ENCODE measurements around the gene YDJC. TPM values are rescaled to one million over a fixed set of nuclear protein-coding genes. Genes with fewer than 3 reads are reported as not detected.

Gene YDJC
- total and polyA plus RNA-seq, 2 of the 4 experiments (the other 2 are of a cell fraction): 8.1 to 23.6 TPM

DNA sequence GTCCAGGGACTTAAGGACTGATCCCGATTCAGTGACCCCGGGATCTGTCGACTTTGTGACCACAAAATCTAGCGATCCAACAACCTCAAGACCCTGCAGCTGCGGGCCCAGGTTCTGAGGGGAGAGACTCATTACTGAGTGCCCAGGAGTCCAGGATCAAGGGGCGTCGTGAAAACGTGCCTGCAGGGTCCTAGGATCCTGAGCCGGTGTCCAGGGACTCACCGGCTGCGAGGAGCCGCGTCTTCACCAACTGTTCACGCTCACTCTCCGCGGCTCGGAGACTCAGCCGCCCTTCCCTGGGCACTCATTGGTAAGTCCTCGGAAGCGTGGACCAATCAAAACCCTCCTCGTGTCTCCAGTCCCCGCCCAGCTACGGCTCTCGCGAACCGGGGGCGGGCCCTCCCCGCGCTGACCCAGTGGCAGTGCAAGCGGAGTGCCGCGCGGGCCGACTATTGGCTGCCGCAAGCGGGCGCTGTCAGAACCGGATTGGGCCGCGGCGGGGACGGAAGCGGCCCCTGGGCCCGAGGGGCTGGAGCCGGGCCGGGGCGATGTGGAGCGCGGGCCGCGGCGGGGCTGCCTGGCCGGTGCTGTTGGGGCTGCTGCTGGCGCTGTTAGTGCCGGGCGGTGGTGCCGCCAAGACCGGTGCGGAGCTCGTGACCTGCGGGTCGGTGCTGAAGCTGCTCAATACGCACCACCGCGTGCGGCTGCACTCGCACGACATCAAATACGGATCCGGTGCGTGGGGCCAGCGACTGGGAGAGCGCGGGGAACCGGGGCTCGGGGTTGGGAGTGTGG is 12.2 kb upstream of the YDJC start, which contains the start of gene SDF2L1:
TSS of gene SDF2L1 (plus strand) at position 514 of the 795 bp plus-strand sequence. CDS start at position 549, 35 bp downstream.
- peaks cover 1% of the 10 kb centered on the region; the same call in 1 of the 2 replicates for H3K4me1 ChIP-seq (ENCODE audit: control insufficient read depth, insufficient read depth, low read length)
- H3K4me3 ChIP-seq (ENCODE audit: insufficient read depth, low read depth, low read length): peak within 1 kb of the TSS; percentile 87
- H2AK9ac ChIP-seq (replicated peaks; ENCODE audit: low read depth, low read length, poor library complexity): peak within 1 kb of the TSS; percentile 73
- in situ Hi-C loops (cut with MboI; ENCODE audit: low sequenced_read_pairs): no loop called here
- no peak for TF ChIP-seq SMC3 (IDR thresholded peaks at IDR 0.05; ENCODE audit: low read depth, low read length)
- no peak for TF ChIP-seq ELK1 (IDR thresholded peaks at IDR 0.05; ENCODE audit: borderline replicate concordance, low read depth, low read length)
- peak; percentile 67; the same call in 1 of the 2 replicates for TF ChIP-seq MAZ (IDR thresholded peaks at IDR 0.05; ENCODE audit: borderline replicate concordance, low read depth, low read length)
- TF ChIP-seq FOS (IDR thresholded peaks at IDR 0.05; ENCODE audit: low read depth, low read length): peak; percentile 53; the same call in 1 of the 2 replicates
- no peak for TF ChIP-seq CEBPB (IDR thresholded peaks at IDR 0.05; ENCODE audit: low read depth, low read length)
- peak; percentile 81 for TF ChIP-seq POLR2A (IDR thresholded peaks at IDR 0.05; ENCODE audit: low read depth, low read length)
- TF ChIP-seq RFX5 (IDR thresholded peaks at IDR 0.05; ENCODE audit: low read depth, low read length): peak; percentile 76
- TF ChIP-seq BHLHE40 (IDR thresholded peaks at IDR 0.05; ENCODE audit: low read depth, low read length): no peak
- TF ChIP-seq MXI1 (IDR thresholded peaks at IDR 0.05; ENCODE audit: borderline replicate concordance, low read depth, low read length): 0 out of 2 replicates have a peak, but pooled peaks have one; percentile 8
- H3K18ac ChIP-seq (ENCODE audit: low read depth, low read length): no peak within 1 kb of the TSS
- no peaks in the 10 kb centered on the region for H3K9me3 ChIP-seq (ENCODE audit: control insufficient read depth, insufficient read depth, low read length)
- H2AK5ac ChIP-seq (ENCODE audit: low read depth, low read length): peak within 1 kb of the TSS; percentile 67
- dilution Hi-C loops (cut with HindIII; ENCODE audit: low sequenced_read_pairs, unreplicated experiment): no loop called here
- peak within 1 kb of the TSS; percentile 71 to 81; a peak in 2 of 4 replicates for H4K8ac ChIP-seq (ENCODE audit: low read depth in 2 of 2, low read length in 2 of 2)
- H2BK5ac ChIP-seq (ENCODE audit: low read depth, low read length, poor library complexity, severe bottlenecking): no peak within 1 kb of the TSS
- H4K5ac ChIP-seq (ENCODE audit: low read depth, low read length): no peak within 1 kb of the TSS
- H2BK15ac ChIP-seq (ENCODE audit: low read depth, low read length): no peak within 1 kb of the TSS
- peak within 1 kb of the TSS; percentile 94 for H3K4me2 ChIP-seq (ENCODE audit: low read depth, low read length)
- ATAC-seq (ENCODE audit: low read depth) (peak; percentile 98), DNase-seq (peak; percentile 99)
- TSS peak; percentile 56 for BruUV-seq (replicated peaks)
- WGBS, 2 experiments (ENCODE audit: extremely low coverage in 2 of 2, insufficient read length in 1 of 2): 0% methylated on average over 50 of the region's 76 CpGs; no CpG with 5 or more reads in 1 of the 2 experiments
- no peak within 1 kb of the TSS for H2BK20ac ChIP-seq (ENCODE audit: low read depth, low read length)
- ChIA-PET POLR2A (ENCODE audit: unreplicated experiment) (interaction anchor here (0.5 to 0.8 kb wide), 2 partner anchors 9 to 605 kb away, joined by 3 to 4 read pairs; no protein-coding TSS in a partner anchor), CTCF (interaction anchor here (0.6 to 3.1 kb wide), 3 partner anchors 12 to 352 kb away, joined by 3 to 28 read pairs (median 3); partner anchors contain the start of gene YDJC)
- no peaks in the 10 kb centered on the region for H3K27me3 ChIP-seq (ENCODE audit: control insufficient read depth, insufficient read depth, low read length)
- H3K79me1 ChIP-seq (ENCODE audit: low read depth in 1 of 2, low read length in 2 of 2): peaks cover 6 to 24% of the 10 kb centered on the region in 2 experiments; a peak in 3 of 4 replicates
- H3K23ac ChIP-seq (ENCODE audit: low read depth, low read length): peak within 1 kb of the TSS; percentile 46; the same call in 1 of the 2 replicates
- H3K27ac ChIP-seq (ENCODE audit: insufficient read depth, low read length): peak within 1 kb of the TSS; percentile 53; the same call in 1 of the 2 replicates
- peaks cover 5% of the 10 kb centered on the region for H3K9me1 ChIP-seq (ENCODE audit: insufficient read depth, low read length)
- peak within 1 kb of the TSS; percentile 73 for H3K9ac ChIP-seq (ENCODE audit: low read depth, low read length)
- intact Hi-C loops (cut with micrococcal nuclease): loop anchor here (1.0 kb wide), 1 partner anchor 12 kb away; the partner anchor contains the start of gene YDJC
- H3K56ac ChIP-seq (ENCODE audit: extremely low read depth, insufficient read depth, low read length): peak within 1 kb of the TSS; percentile 5; the same call in 1 of the 2 replicates
- peak within 1 kb of the TSS; percentile 98 for H2AFZ ChIP-seq (replicated peaks; ENCODE audit: low read length, poor library complexity)
- H3K14ac ChIP-seq (replicated peaks; ENCODE audit: low read depth, low read length): peak within 1 kb of the TSS; percentile 86
- H2BK120ac ChIP-seq (ENCODE audit: low read depth, low read length): no peak within 1 kb of the TSS
- no peak within 1 kb of the TSS for H4K91ac ChIP-seq (ENCODE audit: insufficient read depth, low read depth, low read length)
- H4K20me1 ChIP-seq (ENCODE audit: insufficient read depth, low read length): peaks cover 14% of the 10 kb centered on the region
- H3K36me3 ChIP-seq (ENCODE audit: control insufficient read depth, insufficient read depth, low read length): peaks cover 5% of the 10 kb centered on the region
- peak within 1 kb of the TSS; percentile 75 for H3K4ac ChIP-seq (ENCODE audit: low read depth, low read length)

Data from IMR-90 (cell line).